Left kidney (tissue), 2 donors: ENCODE data around the gene NVL. TPM values are rescaled to one million over a fixed set of nuclear protein-coding genes. Genes with fewer than 3 reads are reported as not detected.

Experiments used
- DNase-seq: peaks from one replicate; pipeline ENCODE4 v3.0.0-alpha.2; 2013
- polyA plus RNA-seq: library from polyadenylated mRNA; unstranded; fragments of 120-200 nt; gene quantifications from one replicate; pipeline ENCODE4 v1.2.1, GENCODE V29; 2013; ENCODE audit not compliant: insufficient read length

Gene NVL
- polyA plus RNA-seq, 1 donor = 45.2 TPM

GRCh38 chr1:224198572-224198971 lies 131.4 kb downstream of the NVL start:
- DNase-seq = no peak

GRCh38 chr1:224196813-224197600 lies 133.0 kb downstream of the NVL start:
- no peak for DNase-seq

GRCh38 chr1:224193319-224193966 lies 136.5 kb downstream of the NVL start:
- no peak for DNase-seq

- no peak for DNase-seq
Measured at GRCh38 chr1:224192082-224192788, 137.7 kb downstream of the NVL start.

GRCh38 chr1:224189561-224189960 lies 140.4 kb downstream of the NVL start:
- DNase-seq = no peak

- DNase-seq = no peak
Measured at GRCh38 chr1:224188286-224188685, 141.7 kb downstream of the NVL start.

GRCh38 chr1:224185208-224185607 lies 144.8 kb downstream of the NVL start:
- no peak for DNase-seq

GRCh38 chr1:224183591-224184312 lies 146.2 kb downstream of the NVL start:
- peak; percentile 57 for DNase-seq

- peak; percentile 84 for DNase-seq
Measured at GRCh38 chr1:224182866-224183590, 146.9 kb downstream of the NVL start, which contains the start of gene DEGS1. TSS of gene DEGS1 (plus strand) at chr1:224183240. CDS start at chr1:224183337, 97 bp downstream.

GRCh38 chr1:224182057-224182865 lies 147.7 kb downstream of the NVL start:
- no peak for DNase-seq

GRCh38 chr1:224181453-224181810 lies 148.5 kb downstream of the NVL start:
- DNase-seq = no peak

GRCh38 chr1:224180783-224181452 lies 149.1 kb downstream of the NVL start:
- DNase-seq = no peak

- no peak for DNase-seq
Measured at GRCh38 chr1:224178894-224179293, 151.1 kb downstream of the NVL start.

- DNase-seq = no peak
Measured at GRCh38 chr1:224177356-224177999, 152.5 kb downstream of the NVL start.

Other genes starting within 250 kb of the NVL start
- gene FBXO28, start 216.1 kb downstream of the NVL start, polyA plus RNA-seq = 39.1 TPM
- gene DEGS1, start 146.9 kb downstream of the NVL start, polyA plus RNA-seq = 53.0 TPM
- 53.1 TPM for gene CNIH4, start 26.7 kb upstream of the NVL start, polyA plus RNA-seq
- gene WDR26, start 104.6 kb upstream of the NVL start, polyA plus RNA-seq = 121 TPM